Astrocyte (in vitro differentiated cells and primary cell): ENCODE results near the gene RPL9. TPM values are rescaled to one million over a fixed set of nuclear protein-coding genes. Genes with fewer than 3 reads are reported as not detected.

Experiments used
- DNase-seq: peaks from one replicate; pipeline ENCODE4 v3.0.0-alpha.2; 2010; ENCODE audit warnings: low read depth
- FAIRE-seq: peaks from 2 replicates; lab custom pipeline; 2011; peaks lifted over from hg19 to GRCh38; lab: Jason Lieb, UNC
- H2AFZ ChIP-seq: 2 replicates; pipeline ENCODE4 v1.6.0; 2012; ENCODE audit warnings: low read depth, low read length, inconsistent platforms
- H3K27ac ChIP-seq: 2 replicates; pipeline ENCODE4 v1.5.1; 2011; ENCODE audit warnings: low read depth, low read length, inconsistent platforms
- H3K27me3 ChIP-seq: 2 replicates; pipeline ENCODE4 v1.6.0; 2011; ENCODE audit warnings: low read length, inconsistent platforms; ENCODE audit not compliant: insufficient read depth
- H3K36me3 ChIP-seq: 2 replicates; pipeline ENCODE4 v1.5.1; 2011; ENCODE audit warnings: low read length, inconsistent platforms; ENCODE audit not compliant: insufficient read depth
- H3K4me1 ChIP-seq: 2 replicates; pipeline ENCODE4 v1.5.1; 2011; ENCODE audit warnings: low read length, inconsistent platforms; ENCODE audit not compliant: insufficient read depth
- H3K4me2 ChIP-seq: 2 replicates; pipeline ENCODE4 v1.6.0; 2012; ENCODE audit warnings: low read length, inconsistent platforms
- H3K4me3 ChIP-seq: 2 replicates; pipeline ENCODE4 v1.5.1; 2011; ENCODE audit warnings: low read depth, mild to moderate bottlenecking, low read length, inconsistent platforms; ENCODE audit not compliant: insufficient read depth
- H3K79me2 ChIP-seq: 2 replicates; pipeline ENCODE4 v1.6.0; 2012; ENCODE audit warnings: mild to moderate bottlenecking, low read length, inconsistent platforms; ENCODE audit not compliant: insufficient read depth
- H3K9ac ChIP-seq: 2 replicates; pipeline ENCODE4 v1.6.0; 2012; ENCODE audit warnings: mild to moderate bottlenecking, low read length, inconsistent platforms
- H3K9me3 ChIP-seq: 2 replicates; pipeline ENCODE4 v1.5.1; 2012; ENCODE audit warnings: low read depth, mild to moderate bottlenecking, low read length, inconsistent platforms; ENCODE audit not compliant: insufficient read depth
- H4K20me1 ChIP-seq: 2 replicates; pipeline ENCODE4 v1.6.0; 2012; ENCODE audit warnings: low read length, inconsistent platforms; ENCODE audit not compliant: insufficient read depth
- H3K27ac Mint-ChIP-seq: one replicate; pipeline ENCODE4 v1.8.0; 2021; ENCODE audit warnings: mild to moderate bottlenecking, mixed read lengths; ENCODE audit not compliant: unreplicated experiment
- H3K27me3 Mint-ChIP-seq: one replicate; pipeline ENCODE4 v1.8.0; 2021; ENCODE audit warnings: low read depth, mixed read lengths; ENCODE audit not compliant: unreplicated experiment
- H3K36me3 Mint-ChIP-seq: one replicate; pipeline ENCODE4 v1.8.0; 2021; ENCODE audit warnings: low read depth, mixed read lengths; ENCODE audit not compliant: unreplicated experiment
- H3K4me1 Mint-ChIP-seq: one replicate; pipeline ENCODE4 v1.8.0; 2021; ENCODE audit warnings: low read depth, mixed read lengths; ENCODE audit not compliant: unreplicated experiment
- H3K4me3 Mint-ChIP-seq: one replicate; pipeline ENCODE4 v1.8.0; 2021; ENCODE audit warnings: mild to moderate bottlenecking, moderate library complexity, mixed read lengths; ENCODE audit not compliant: unreplicated experiment
- H3K9me3 Mint-ChIP-seq: one replicate; pipeline ENCODE4 v1.8.0; 2021; ENCODE audit warnings: mild to moderate bottlenecking, mixed read lengths; ENCODE audit not compliant: unreplicated experiment
- CTCF ChIP-seq: IDR thresholded peaks from 2 replicates; pipeline ENCODE4 v1.5.1; 2011; ENCODE audit warnings: low read depth, mild to moderate bottlenecking, inconsistent platforms, low read length, moderate library complexity; ENCODE audit not compliant: insufficient read depth
- EZH2 ChIP-seq: IDR thresholded peaks from 2 replicates; pipeline ENCODE4 v1.6.1; 2012; ENCODE audit warnings: mild to moderate bottlenecking, low read length, inconsistent platforms; ENCODE audit not compliant: insufficient read depth
- total RNA-seq: library from RNA; stranded (reverse); gene quantifications from 2 replicates; pipeline ENCODE4 v1.2.1, GENCODE V29; 2021

The RPL9 gene
- total RNA-seq, 1 donor from 2014 or later = 1,047 TPM

- Histone ChIP-seq H3K27me3 (no peaks in the 10 kb centered on the region), H3K36me3 (peaks cover 24% of the 10 kb centered on the region), H2AFZ (no peak overlapping the region), H3K79me2 (no peaks in the 10 kb centered on the region), H4K20me1 (no peaks in the 10 kb centered on the region), H3K9me3 (no peaks in the 10 kb centered on the region), H3K4me3 (no peak overlapping the region), H3K4me1 (peaks cover 5% of the 10 kb centered on the region), H3K4me2 (no peak overlapping the region), H3K9ac (no peak overlapping the region), H3K27ac (no peak overlapping the region)
- no peaks in the 10 kb centered on the region for H3K4me1 Mint-ChIP-seq
- no peak overlapping the region for H3K27ac Mint-ChIP-seq
- H3K36me3 Mint-ChIP-seq = peaks cover 6% of the 10 kb centered on the region
- peak; percentile 10 for DNase-seq
- H3K4me3 Mint-ChIP-seq = no peak overlapping the region
- H3K9me3 Mint-ChIP-seq = peaks cover 1% of the 10 kb centered on the region
- no peak for FAIRE-seq
- H3K27me3 Mint-ChIP-seq = no peaks in the 10 kb centered on the region
- TF ChIP-seq EZH2 (no peak), CTCF (no peak)
Measured at GRCh38 chr4:39495446-39496213, 36.9 kb upstream of the RPL9 start.

- no peak overlapping the region for H3K27ac Mint-ChIP-seq
- H3K9me3 Mint-ChIP-seq = no peaks in the 10 kb centered on the region
- H3K4me3 Mint-ChIP-seq = no peak overlapping the region
- no peak overlapping the region for H3K4me3 ChIP-seq
- H3K27ac ChIP-seq = no peak overlapping the region
- H2AFZ ChIP-seq = no peak overlapping the region
- H3K27me3 ChIP-seq = no peaks in the 10 kb centered on the region
- DNase-seq (no peak), FAIRE-seq (no peak)
- H3K79me2 ChIP-seq = no peaks in the 10 kb centered on the region
- H3K9ac ChIP-seq = no peak overlapping the region
- no peaks in the 10 kb centered on the region for H3K4me1 Mint-ChIP-seq
- H3K36me3 ChIP-seq = peaks cover 14% of the 10 kb centered on the region
- no peaks in the 10 kb centered on the region for H3K27me3 Mint-ChIP-seq
- H3K9me3 ChIP-seq = no peaks in the 10 kb centered on the region
- peaks cover 3% of the 10 kb centered on the region for H3K36me3 Mint-ChIP-seq
- H3K4me2 ChIP-seq = no peak overlapping the region
- H4K20me1 ChIP-seq = no peaks in the 10 kb centered on the region
- H3K4me1 ChIP-seq = peaks cover 5% of the 10 kb centered on the region
- TF ChIP-seq CTCF (no peak), EZH2 (no peak)
Measured at GRCh38 chr4:39494354-39494753, 35.6 kb upstream of the RPL9 start.

- DNase-seq (no peak), FAIRE-seq (no peak)
- TF ChIP-seq CTCF (no peak), EZH2 (no peak)
- H3K79me2 ChIP-seq = no peaks in the 10 kb centered on the region
- Mint-ChIP-seq H3K27ac (no peak overlapping the region), H3K4me3 (no peak overlapping the region), H3K27me3 (no peaks in the 10 kb centered on the region), H3K4me1 (no peaks in the 10 kb centered on the region), H3K36me3 (no peaks in the 10 kb centered on the region), H3K9me3 (peaks cover 2% of the 10 kb centered on the region)
- no peaks in the 10 kb centered on the region for H3K9me3 ChIP-seq
- no peak overlapping the region for H3K9ac ChIP-seq
- no peak overlapping the region for H3K4me2 ChIP-seq
- no peak overlapping the region for H3K4me3 ChIP-seq
- no peaks in the 10 kb centered on the region for H3K36me3 ChIP-seq
- no peaks in the 10 kb centered on the region for H4K20me1 ChIP-seq
- H3K27ac ChIP-seq = no peak overlapping the region
- no peaks in the 10 kb centered on the region for H3K27me3 ChIP-seq
- no peaks in the 10 kb centered on the region for H3K4me1 ChIP-seq
- H2AFZ ChIP-seq = no peak overlapping the region
Measured at GRCh38 chr4:39490322-39490721, 31.6 kb upstream of the RPL9 start.
